Activated naive CD8-positive, alpha-beta T cell treated with anti-CD3 and anti-CD28 coated beads, Interleukin-2, amount 10 ng/mL, durations not matched to agents 7 days and 5 days (primary cell): Measurements from ENCODE around the gene PNPLA8. TPM values are rescaled to one million over a fixed set of nuclear protein-coding genes. Genes with fewer than 3 reads are reported as not detected.

Experiments
- ATAC-seq: fragments of 150-1000 bp; cut with Tn5 transposase; one replicate; pipeline ENCODE4 v1.10.0; 2021; ENCODE audit warnings: low read depth, moderate library complexity
- POLR2A ChIA-PET: fragments of 350-600 bp; sonication (Branson Sonifier 250); formaldehyde crosslinking; loops from one replicate; lab custom pipeline; 2021; ENCODE audit warnings: antibody characterized with exemption; lab: Charles Lee
- DNase-seq: peaks from one replicate; pipeline ENCODE4 v3.0.0; 2021
- H3K27ac Mint-ChIP-seq: one replicate; pipeline ENCODE4 v1.8.0; 2022; ENCODE audit warnings: mild to moderate bottlenecking, mixed read lengths
- H3K27me3 Mint-ChIP-seq: one replicate; pipeline ENCODE4 v1.8.0; 2022; ENCODE audit warnings: mild to moderate bottlenecking, moderate library complexity, mixed read lengths
- H3K36me3 Mint-ChIP-seq: one replicate; pipeline ENCODE4 v1.8.0; 2021; ENCODE audit warnings: mild to moderate bottlenecking, mixed read lengths
- H3K4me1 Mint-ChIP-seq: one replicate; pipeline ENCODE4 v1.8.0; 2021; ENCODE audit warnings: mixed read lengths
- H3K4me3 Mint-ChIP-seq: one replicate; pipeline ENCODE4 v1.8.0; 2022; ENCODE audit warnings: mild to moderate bottlenecking, moderate library complexity, mixed read lengths
- H3K9me3 Mint-ChIP-seq: one replicate; pipeline ENCODE4 v1.8.0; 2021; ENCODE audit warnings: mixed read lengths
- total RNA-seq, 2 experiments: library from RNA; stranded (reverse); gene quantifications; one replicate each; pipeline ENCODE4 v1.2.3, GENCODE V29; 2021

Gene PNPLA8
- total RNA-seq, 2 experiments from 2014 or later: 17.2 to 17.8 TPM

DNA sequence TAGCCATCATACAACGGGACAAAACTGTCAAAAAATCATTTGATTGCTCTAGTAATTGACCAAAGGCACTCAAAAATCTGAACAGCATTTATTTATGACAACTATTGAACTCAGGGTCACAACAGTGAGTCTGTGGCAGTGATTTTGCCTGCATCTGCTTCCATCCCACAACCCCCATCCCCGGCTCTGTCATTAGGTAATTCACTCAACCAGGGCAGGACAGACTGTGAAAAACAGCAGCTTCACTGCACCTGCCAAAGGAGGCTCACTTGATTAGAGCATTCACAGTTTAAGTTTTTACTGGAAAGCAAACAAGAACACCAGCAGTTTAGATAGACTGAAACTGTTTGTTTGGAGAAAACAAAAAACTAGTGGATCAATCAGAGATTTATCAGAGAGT lies 91.9 kb downstream of the PNPLA8 start:
- Mint-ChIP-seq H3K27me3 (no peaks in the 10 kb centered on the region), H3K27ac (no peak overlapping the region), H3K9me3 (no peaks in the 10 kb centered on the region), H3K4me3 (no peak overlapping the region), H3K36me3 (no peaks in the 10 kb centered on the region), H3K4me1 (peaks cover 11% of the 10 kb centered on the region)
- ATAC-seq (no peak), DNase-seq (no peak)
- POLR2A ChIA-PET: no interaction called here

DNA sequence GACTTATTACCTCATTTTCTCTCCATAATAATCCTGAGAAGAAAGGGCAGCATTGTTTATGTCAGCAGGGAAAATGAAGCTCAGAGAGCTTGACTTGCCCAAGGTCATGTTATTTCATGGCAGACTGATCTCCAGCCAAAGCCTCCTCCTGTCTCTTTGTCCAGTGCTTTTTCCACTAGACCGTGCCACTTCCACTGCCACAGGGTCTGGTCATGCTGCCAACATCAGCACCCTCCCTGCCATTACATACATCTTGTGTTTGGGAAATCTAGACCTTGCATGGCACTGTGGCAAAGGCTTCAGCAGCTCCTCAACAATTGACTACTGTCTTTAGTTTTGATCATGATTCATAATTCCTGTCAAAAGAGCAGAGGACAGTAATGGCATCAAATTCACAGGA lies 94.8 kb downstream of the PNPLA8 start:
- Mint-ChIP-seq H3K27ac (no peak overlapping the region), H3K9me3 (no peaks in the 10 kb centered on the region), H3K4me3 (no peak overlapping the region), H3K27me3 (no peaks in the 10 kb centered on the region), H3K4me1 (peaks cover 11% of the 10 kb centered on the region), H3K36me3 (no peaks in the 10 kb centered on the region)
- POLR2A ChIA-PET: no interaction called here
- ATAC-seq (no peak), DNase-seq (no peak)

GRCh38 chr7:108430664-108431063 lies 95.3 kb downstream of the PNPLA8 start:
- Mint-ChIP-seq H3K27me3 (no peaks in the 10 kb centered on the region), H3K36me3 (no peaks in the 10 kb centered on the region), H3K4me3 (no peak overlapping the region), H3K9me3 (no peaks in the 10 kb centered on the region), H3K27ac (no peak overlapping the region), H3K4me1 (peaks cover 11% of the 10 kb centered on the region)
- no peak for DNase-seq
- POLR2A ChIA-PET: no interaction called here
- ATAC-seq: no peak

- Mint-ChIP-seq H3K4me3 (no peak overlapping the region), H3K4me1 (peaks cover 11% of the 10 kb centered on the region), H3K9me3 (no peaks in the 10 kb centered on the region), H3K27ac (no peak overlapping the region), H3K27me3 (no peaks in the 10 kb centered on the region), H3K36me3 (no peaks in the 10 kb centered on the region)
- ATAC-seq (no peak), DNase-seq (no peak)
- POLR2A ChIA-PET: no interaction called here
Observed at GRCh38 chr7:108427766-108428165, 98.2 kb downstream of the PNPLA8 start.

DNA sequence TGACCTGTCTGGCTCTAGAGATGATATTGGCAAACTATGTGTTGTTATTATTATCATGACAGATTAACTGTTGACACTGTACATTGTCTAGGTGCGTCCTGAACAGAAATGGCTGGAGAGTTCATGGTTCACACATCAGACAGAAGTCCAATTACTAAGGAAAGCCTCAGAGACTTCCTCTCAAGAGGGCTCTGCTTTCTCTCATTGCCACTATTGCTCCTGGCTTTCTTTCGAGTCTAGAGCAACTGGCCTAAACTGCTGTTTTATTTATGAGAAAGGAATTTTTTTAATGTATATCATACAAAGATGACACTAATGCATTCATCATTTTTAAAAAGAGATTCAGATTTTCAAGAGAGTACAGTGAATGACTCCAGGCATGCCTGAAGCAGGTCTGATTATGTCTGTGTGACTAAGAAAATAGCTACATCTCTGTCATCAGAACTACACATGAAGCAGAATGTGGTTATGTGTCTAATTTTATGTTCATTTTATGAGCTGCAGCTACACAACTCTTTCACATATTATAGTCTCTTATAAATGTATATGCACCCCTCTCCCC lies 100.1 kb downstream of the PNPLA8 start:
- peaks cover 11% of the 10 kb centered on the region for H3K4me1 Mint-ChIP-seq
- ATAC-seq (no peak), DNase-seq (no peak)
- H3K27ac Mint-ChIP-seq: no peak overlapping the region
- H3K27me3 Mint-ChIP-seq: no peaks in the 10 kb centered on the region
- no peaks in the 10 kb centered on the region for H3K9me3 Mint-ChIP-seq
- no peaks in the 10 kb centered on the region for H3K36me3 Mint-ChIP-seq
- H3K4me3 Mint-ChIP-seq: no peak overlapping the region
- POLR2A ChIA-PET: no interaction called here

DNA sequence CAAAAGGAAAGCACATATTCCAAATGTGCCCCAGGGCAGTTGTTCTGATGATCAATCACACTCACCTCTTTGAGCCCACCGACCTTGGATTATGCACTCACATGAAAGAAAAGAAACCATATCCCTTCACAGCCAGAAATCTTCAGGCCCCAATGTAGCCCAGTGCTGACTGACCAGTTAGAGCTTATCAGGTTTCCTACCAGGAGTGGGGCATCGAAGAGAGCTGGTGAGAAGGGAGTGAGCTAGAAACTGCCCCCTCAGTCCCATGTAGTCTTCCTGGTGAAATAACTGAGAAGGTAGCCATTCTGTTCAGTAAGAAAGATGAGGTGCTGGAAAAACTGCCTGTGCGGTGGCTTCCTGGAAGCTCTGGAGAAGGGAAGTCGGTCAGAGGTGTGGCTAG lies 101.9 kb downstream of the PNPLA8 start:
- Mint-ChIP-seq H3K4me3 (no peak overlapping the region), H3K27me3 (no peaks in the 10 kb centered on the region), H3K9me3 (no peaks in the 10 kb centered on the region), H3K27ac (no peak overlapping the region), H3K4me1 (peaks cover 16% of the 10 kb centered on the region), H3K36me3 (no peaks in the 10 kb centered on the region)
- POLR2A ChIA-PET: no interaction called here
- no peak for ATAC-seq
- DNase-seq: no peak

DNA sequence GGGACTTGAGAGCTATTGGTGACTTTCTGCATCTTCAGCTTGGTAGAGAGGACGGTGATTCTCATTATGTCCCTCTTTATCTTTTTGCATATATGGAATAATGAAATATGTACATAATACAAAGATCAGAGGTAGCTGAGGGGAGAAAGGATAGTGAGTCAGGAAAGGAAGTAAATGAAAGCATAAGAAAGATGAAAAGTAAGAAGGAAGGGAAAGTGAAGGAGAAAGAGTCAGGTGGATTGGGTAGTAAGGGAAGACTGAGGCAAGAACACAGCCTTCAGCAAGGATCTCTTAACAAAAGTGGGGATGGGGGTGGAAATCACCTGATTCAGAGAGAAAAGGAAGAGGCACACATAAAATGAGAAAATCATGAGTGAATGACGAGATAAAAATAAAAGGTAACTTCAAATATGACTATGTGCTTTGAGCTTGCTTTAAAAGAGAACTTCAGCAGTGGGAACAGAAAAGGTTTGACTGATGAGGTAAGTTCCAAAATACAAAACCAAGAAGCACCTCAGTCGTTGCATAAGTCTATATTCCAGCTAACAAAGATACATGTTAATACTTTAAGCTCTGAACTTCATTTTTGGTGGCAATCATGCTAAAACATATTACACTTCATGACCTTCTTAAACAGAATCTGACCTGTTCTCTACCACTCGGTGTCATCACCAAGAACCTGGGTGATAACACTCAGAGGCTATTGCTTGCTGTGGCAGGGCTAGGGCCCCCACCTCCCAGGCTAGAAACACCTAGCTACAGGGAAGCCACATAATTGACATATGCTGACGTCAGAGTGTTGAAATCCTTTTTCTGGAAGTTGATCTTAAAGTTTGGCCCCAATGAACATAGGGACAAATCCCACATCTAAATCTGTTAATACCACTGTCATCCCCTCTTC lies 102.6 kb downstream of the PNPLA8 start:
- Mint-ChIP-seq H3K27ac (peak overlapping the region; percentile 2), H3K4me1 (peaks cover 16% of the 10 kb centered on the region), H3K27me3 (no peaks in the 10 kb centered on the region), H3K9me3 (no peaks in the 10 kb centered on the region), H3K36me3 (no peaks in the 10 kb centered on the region), H3K4me3 (no peak overlapping the region)
- DNase-seq: no peak
- POLR2A ChIA-PET: no interaction called here
- no peak for ATAC-seq

DNA sequence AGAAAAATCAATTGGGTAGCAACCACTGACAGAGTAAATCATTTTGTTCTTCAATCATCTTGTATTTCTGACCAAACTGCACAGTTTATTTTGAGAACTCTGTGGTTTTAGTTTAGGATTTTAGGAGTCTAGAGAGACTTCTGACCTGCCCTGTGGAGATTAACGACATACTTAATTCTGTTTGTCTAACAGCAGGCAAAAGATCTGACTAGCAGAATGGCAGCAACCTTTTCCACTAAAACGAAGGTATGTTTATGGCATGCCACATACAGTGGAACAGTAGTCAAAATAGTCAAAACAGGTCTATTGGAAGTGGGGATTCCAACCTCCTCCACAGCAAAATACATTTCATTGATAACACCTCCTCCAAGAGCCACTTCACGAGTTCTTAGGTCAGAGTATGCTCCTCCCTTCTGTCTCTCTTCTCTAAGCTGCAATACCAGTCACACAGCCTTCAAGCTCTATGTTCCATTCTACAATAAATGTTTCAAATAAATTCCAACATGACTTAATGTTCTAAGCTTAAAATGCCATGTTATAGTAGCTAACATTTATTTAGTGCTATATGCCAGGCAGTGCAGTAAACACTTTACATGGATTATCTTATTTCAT lies 104.1 kb downstream of the PNPLA8 start:
- no peaks in the 10 kb centered on the region for H3K27me3 Mint-ChIP-seq
- no peak overlapping the region for H3K27ac Mint-ChIP-seq
- H3K9me3 Mint-ChIP-seq: no peaks in the 10 kb centered on the region
- POLR2A ChIA-PET: no interaction called here
- no peak overlapping the region for H3K4me3 Mint-ChIP-seq
- no peak for ATAC-seq
- H3K36me3 Mint-ChIP-seq: no peaks in the 10 kb centered on the region
- peaks cover 17% of the 10 kb centered on the region for H3K4me1 Mint-ChIP-seq
- DNase-seq: no peak

Other genes with a start within 250 kb of the PNPLA8 start
- gene NRCAM, start 69.7 kb downstream of the PNPLA8 start, total RNA-seq: under 1 TPM; 0.50 to 0.99 TPM
- 10 to 100 TPM; 32.8 to 38.9 TPM for gene THAP5, start 43.6 kb upstream of the PNPLA8 start, total RNA-seq
- gene DNAJB9, start 43.7 kb upstream of the PNPLA8 start, total RNA-seq: 10 to 100 TPM; 11.3 to 11.9 TPM